Fibroblast of mammary gland (primary cell): ENCODE data around the gene COL9A2.
"Not testable (repeated sequence)": the region's sequence is repeated elsewhere in the genome, so short reads cannot be mapped to it uniquely, and the experiment has no call there.

Experiments
- DNase-seq: peaks from one replicate; pipeline ENCODE4 v3.0.0-alpha.2; 2010; ENCODE audit warnings: low read depth
- H3K4me3 ChIP-seq: 2 replicates; pipeline ENCODE4 v1.5.1; 2011; ENCODE audit warnings: low read depth, mild to moderate bottlenecking, low read length, moderate library complexity; ENCODE audit not compliant: control insufficient read depth
- TF ChIP-seq, protein P1 (sequence below): conservative IDR thresholded peaks from 2 replicates; pipeline ENCODE4 v1.5.1; 2011; ENCODE audit warnings: low read depth, low read length, inconsistent platforms; ENCODE audit not compliant: control insufficient read depth, insufficient read depth

Gene COL9A2

DNA sequence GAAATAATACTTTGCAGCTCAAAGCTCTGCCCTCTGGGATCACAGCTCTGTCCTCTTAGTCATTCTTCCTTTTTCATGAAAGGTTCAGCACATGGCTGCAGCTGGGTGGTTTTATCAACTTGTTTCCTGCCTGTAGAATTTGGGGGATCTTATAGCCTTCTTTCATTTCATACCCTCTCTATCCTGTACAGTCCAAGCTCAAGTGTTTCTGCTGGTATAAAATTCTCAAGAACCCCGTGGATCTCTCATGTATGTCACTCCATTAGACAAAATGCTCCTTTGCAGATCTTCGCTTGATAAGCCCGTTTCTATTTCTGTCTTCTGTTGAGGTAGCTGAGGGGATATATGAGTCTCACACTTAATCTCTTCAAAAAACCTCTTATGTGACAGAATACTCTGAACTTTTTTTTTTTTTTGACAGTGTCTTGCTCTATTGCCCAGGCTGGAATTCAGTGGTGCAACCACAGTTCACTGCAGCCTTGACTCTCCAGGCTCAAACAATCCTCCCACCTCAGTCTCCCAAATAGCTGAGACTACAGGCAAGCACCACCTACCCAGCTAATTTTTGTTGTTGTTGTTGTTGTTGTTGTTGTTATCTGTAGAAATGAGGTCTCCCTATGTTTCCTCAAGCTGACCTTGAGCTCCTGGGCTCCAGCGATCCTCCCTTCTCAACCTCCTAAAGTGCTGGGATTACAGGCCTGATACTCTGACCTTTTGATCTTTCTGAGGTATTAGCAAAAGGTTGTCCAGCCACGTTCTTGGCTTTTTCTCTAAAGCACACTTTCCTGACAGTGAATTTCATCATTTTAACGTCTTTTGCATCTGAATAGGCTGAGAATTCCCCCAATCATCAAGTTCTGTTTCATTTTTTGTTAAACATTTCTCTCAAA lies 24.6 kb upstream of the COL9A2 start:
- TF ChIP-seq, protein P1, sequence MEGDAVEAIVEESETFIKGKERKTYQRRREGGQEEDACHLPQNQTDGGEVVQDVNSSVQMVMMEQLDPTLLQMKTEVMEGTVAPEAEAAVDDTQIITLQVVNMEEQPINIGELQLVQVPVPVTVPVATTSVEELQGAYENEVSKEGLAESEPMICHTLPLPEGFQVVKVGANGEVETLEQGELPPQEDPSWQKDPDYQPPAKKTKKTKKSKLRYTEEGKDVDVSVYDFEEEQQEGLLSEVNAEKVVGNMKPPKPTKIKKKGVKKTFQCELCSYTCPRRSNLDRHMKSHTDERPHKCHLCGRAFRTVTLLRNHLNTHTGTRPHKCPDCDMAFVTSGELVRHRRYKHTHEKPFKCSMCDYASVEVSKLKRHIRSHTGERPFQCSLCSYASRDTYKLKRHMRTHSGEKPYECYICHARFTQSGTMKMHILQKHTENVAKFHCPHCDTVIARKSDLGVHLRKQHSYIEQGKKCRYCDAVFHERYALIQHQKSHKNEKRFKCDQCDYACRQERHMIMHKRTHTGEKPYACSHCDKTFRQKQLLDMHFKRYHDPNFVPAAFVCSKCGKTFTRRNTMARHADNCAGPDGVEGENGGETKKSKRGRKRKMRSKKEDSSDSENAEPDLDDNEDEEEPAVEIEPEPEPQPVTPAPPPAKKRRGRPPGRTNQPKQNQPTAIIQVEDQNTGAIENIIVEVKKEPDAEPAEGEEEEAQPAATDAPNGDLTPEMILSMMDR, result no peak
- no peak overlapping the region for H3K4me3 ChIP-seq
- no peak for DNase-seq

DNA sequence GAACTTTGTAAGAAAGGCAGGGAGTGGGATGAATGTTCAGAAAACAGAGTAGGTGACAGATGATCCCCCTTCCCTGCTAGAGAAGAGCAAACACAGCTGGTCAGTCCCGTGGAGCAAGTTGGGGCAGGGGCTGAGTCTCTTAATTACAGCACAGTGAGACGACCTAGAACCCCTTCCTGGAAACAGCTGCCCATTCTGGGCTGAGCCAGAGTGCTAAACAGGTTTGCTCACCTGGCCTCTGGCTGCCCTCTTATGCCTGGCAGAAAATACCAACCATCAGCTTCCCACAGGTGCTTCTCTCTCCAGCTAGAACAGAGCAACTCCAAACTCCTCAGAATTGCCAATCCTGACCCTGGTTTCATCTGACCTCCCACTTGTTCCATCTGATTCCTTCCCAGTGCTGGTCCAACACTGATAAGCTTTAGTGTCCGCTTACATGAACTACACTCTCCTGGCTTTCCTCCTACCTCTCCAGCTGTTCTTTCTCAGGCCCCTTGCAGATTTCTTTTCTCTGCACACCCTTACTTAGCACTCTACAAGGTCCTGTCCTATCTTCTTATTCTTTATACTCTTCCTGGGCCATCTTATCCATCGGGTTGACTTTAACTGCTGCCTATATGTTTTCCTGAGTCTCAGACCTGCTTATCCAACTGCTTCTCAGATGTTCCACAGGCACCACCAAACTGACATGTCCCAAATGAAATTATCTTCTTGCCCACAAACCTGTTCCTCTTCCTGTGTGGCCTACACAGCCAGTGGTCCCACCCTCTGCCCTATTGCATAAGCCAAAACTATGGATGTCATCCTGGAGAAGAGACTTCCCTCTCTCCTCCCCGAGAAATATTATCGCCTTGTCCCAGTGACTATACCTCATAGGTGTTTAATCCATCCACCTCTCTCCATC lies 22.6 kb upstream of the COL9A2 start:
- TF ChIP-seq, protein P1, result no peak
- DNase-seq, result no peak
- no peak overlapping the region for H3K4me3 ChIP-seq

DNA sequence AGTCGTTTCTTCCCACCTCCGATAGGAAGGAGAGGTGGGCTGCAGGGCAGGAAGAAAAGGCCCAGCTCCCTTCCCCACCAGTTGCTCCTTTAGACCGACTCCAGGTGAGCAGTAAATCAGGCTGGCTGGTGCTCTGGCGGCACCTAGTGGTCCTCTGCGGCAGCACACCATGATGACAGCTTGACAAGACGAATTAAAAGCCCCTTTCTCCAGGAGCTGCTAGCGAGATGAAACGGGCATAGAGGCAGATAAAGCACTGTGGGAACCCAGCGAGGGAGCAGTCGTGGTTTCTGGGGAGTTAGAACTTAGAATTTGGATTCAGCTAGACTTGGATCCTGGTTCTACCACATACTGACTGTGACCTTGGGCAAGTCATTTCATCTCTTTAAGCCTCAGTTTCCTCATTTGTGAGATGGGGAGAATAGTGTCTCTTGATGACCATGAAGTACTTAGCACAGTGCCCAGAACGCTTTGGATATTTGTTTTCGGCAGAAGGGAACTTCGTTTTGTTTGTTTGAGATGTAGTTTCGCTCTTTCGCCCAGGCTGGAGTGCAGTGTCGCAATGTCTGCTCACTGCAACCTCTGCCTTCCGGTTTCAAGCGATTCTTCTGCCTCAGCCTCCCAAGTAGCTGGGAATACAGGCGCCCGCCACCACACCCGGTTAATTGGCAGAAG lies 21.8 kb upstream of the COL9A2 start:
- H3K4me3 ChIP-seq, result no peak overlapping the region
- TF ChIP-seq, protein P1, result peak; percentile 99
- peak; percentile 77 for DNase-seq

DNA sequence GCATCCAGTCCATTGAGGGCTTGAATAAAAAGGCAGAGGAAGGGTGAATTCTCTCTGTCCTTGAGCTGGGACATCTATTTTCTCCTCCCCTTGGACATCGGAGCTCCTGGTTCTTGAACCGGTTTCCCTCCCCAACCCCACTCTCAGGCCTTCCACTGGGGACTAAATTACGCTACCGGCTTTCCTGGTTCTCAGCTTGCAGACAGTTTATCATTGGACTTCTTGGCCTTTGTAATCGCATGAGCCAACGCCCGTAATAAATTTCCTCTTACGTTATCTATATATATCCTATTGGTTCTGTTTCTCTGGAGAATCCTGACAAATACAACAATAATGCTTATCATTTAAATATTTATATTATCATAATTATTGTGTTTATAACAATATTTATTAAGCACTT lies 20.4 kb upstream of the COL9A2 start:
- no peak overlapping the region for H3K4me3 ChIP-seq
- no peak for DNase-seq
- TF ChIP-seq, protein P1, result no peak

GRCh38 chr1:40332695-40333094 lies 15.6 kb upstream of the COL9A2 start:
- no peak for DNase-seq
- H3K4me3 ChIP-seq, result no peak overlapping the region
- TF ChIP-seq, protein P1, result no peak

GRCh38 chr1:40331403-40331802 lies 14.3 kb upstream of the COL9A2 start:
- DNase-seq, H3K4me3 ChIP-seq: not testable (repeated sequence)
